Gastroesophageal sphincter (tissue), 3 donors: ENCODE results near the gene SCD5.

Experiments used
- EP300 ChIP-seq: sonication (generic); formaldehyde crosslinking; IDR thresholded peaks from one replicate; pipeline ENCODE4 v1.6.1; 2017; ENCODE audit warnings: antibody characterized with exemption, mild to moderate bottlenecking
- POLR2A ChIP-seq, 2 donors: fragments of 450-650 bp; IDR thresholded peaks; one replicate each; pipeline ENCODE4 v1.6.1; 2017; ENCODE audit warnings: antibody characterized with exemption in 2 of 2, mild to moderate bottlenecking in 2 of 2, moderate library complexity in 1 of 2
- POLR2AphosphoS5 ChIP-seq: sonication (generic); formaldehyde crosslinking; IDR thresholded peaks from one replicate; pipeline ENCODE4 v1.6.1; 2017; ENCODE audit warnings: antibody characterized with exemption
- TF ChIP-seq, protein P1 (sequence below), 4 experiments: fragments of 200-600 bp in 2 of 4; fragments of 450-650 bp in 2 of 4; sonication (generic) in 1 of 4; IDR thresholded peaks; one replicate each; pipeline ENCODE4 v1.5.1; 2017 to 2019; ENCODE audit warnings: antibody characterized with exemption in 4 of 4, mild to moderate bottlenecking in 2 of 4, moderate library complexity in 2 of 4

DNA sequence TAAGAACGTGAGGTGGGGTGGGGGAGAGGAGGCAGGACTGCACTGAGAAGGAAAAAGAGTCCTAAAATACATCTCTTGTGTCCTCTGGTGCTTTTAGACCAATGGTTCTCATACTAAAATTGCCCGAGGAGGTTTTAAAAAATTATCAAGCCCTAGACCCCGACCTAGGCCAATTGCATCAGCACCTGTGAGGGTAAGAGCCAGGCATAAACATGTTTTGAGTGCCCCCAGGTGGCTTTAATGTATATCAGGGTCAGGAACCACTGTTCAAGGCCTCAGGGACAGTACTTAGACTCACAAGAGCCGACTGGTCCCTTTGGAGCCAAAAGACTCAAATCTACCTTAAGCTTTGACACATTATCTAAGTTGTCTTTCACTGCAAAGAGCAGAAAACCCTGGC, 199.3 kb downstream of the SCD5 start:
- TF ChIP-seq POLR2AphosphoS5: no peak
- TF ChIP-seq, protein P1, sequence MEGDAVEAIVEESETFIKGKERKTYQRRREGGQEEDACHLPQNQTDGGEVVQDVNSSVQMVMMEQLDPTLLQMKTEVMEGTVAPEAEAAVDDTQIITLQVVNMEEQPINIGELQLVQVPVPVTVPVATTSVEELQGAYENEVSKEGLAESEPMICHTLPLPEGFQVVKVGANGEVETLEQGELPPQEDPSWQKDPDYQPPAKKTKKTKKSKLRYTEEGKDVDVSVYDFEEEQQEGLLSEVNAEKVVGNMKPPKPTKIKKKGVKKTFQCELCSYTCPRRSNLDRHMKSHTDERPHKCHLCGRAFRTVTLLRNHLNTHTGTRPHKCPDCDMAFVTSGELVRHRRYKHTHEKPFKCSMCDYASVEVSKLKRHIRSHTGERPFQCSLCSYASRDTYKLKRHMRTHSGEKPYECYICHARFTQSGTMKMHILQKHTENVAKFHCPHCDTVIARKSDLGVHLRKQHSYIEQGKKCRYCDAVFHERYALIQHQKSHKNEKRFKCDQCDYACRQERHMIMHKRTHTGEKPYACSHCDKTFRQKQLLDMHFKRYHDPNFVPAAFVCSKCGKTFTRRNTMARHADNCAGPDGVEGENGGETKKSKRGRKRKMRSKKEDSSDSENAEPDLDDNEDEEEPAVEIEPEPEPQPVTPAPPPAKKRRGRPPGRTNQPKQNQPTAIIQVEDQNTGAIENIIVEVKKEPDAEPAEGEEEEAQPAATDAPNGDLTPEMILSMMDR (IDR thresholded peaks at IDR 0.05): no peak
- no peak for TF ChIP-seq EP300
- TF ChIP-seq POLR2A (IDR thresholded peaks at IDR 0.05): no peak
